ENCODE data around the gene SMAD1. TPM values are rescaled to one million over a fixed set of nuclear protein-coding genes. Genes with fewer than 3 reads are reported as not detected.
"Not testable (repeated sequence)": the region's sequence is repeated elsewhere in the genome, so short reads cannot be mapped to it uniquely, and the experiment has no call there.

SMAD1 gene
- total RNA-seq, 4 donors from 2014 or later = 48.1 to 102 (median 67.4) TPM

GRCh38 chr4:145533001-145533400 lies 51.3 kb downstream of the SMAD1 start:
- Histone ChIP-seq H3K27ac (no peak overlapping the region), H3K9me3 (no peaks in the 10 kb centered on the region), H3K27me3 (no peaks in the 10 kb centered on the region), H3K4me1 (peaks cover 19 to 28% of the 10 kb centered on the region in 2 donors), H3K4me3 (replicated peaks in 1 of 3) (no peak overlapping the region), H3K36me3 (no peaks in the 10 kb centered on the region)
- WGBS, 2 donors = 80 to 85% methylated on average over 4 of the region's 4 CpGs
- intact Hi-C loops (cut with DNase I) = no loop called here
- TF ChIP-seq CTCF (IDR thresholded peaks at IDR 0.05) (no peak), POLR2A (IDR thresholded peaks at IDR 0.05) (no peak)
- no peak for DNase-seq

- not testable (repeated sequence) for H3K27ac ChIP-seq
- peaks cover 19 to 29% of the 10 kb centered on the region in 2 donors for H3K4me1 ChIP-seq
- WGBS, 2 donors = 98 to 100% methylated on average over 3 of the region's 3 CpGs
Measured at GRCh38 chr4:145533415-145533814, 51.8 kb downstream of the SMAD1 start.

GRCh38 chr4:145533961-145534360 lies 52.3 kb downstream of the SMAD1 start:
- no peaks in the 10 kb centered on the region for H3K9me3 ChIP-seq
- no peak for DNase-seq
- H3K4me1 ChIP-seq = peaks cover 19 to 34% of the 10 kb centered on the region in 2 donors
- no peak overlapping the region for H3K4me3 ChIP-seq (replicated peaks in 1 of 3)
- intact Hi-C loops (cut with DNase I) = no loop called here
- no peak for TF ChIP-seq CTCF (IDR thresholded peaks at IDR 0.05)
- TF ChIP-seq POLR2A (IDR thresholded peaks at IDR 0.05) = no peak
- no peaks in the 10 kb centered on the region for H3K36me3 ChIP-seq
- no peak overlapping the region for H3K27ac ChIP-seq
- no peaks in the 10 kb centered on the region for H3K27me3 ChIP-seq
- WGBS, 2 donors = 96% methylated on average over 1 of the region's 1 CpG

More at GRCh38 chr4:145533415-145533814, 51.8 kb downstream of the SMAD1 start:
- H3K36me3 ChIP-seq; intact Hi-C loops (cut with DNase I); H3K9me3 ChIP-seq; H3K27me3 ChIP-seq; H3K4me3 ChIP-seq (replicated peaks in 1 of 3); DNase-seq: not testable (repeated sequence)

DNA sequence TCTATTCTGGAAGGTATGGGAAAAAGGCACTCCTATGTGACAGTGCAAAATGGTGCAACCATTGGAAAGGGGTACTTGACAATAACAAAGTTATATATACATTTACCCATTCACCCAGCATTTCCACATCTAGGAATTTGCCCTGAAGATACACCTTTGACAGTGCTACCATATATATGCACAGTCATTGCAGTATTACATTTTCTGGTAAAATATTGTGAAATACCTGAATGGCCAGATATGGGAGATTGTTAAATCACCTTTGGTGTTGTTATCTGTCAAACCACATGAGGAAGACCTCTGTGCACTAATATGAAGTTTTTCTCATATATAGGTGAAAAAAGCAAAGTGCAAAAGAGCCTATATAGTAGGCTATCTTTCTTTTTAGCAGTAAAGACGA lies 53.5 kb downstream of the SMAD1 start:
- TF ChIP-seq CTCF (IDR thresholded peaks at IDR 0.05) (no peak), POLR2A (IDR thresholded peaks at IDR 0.05) (no peak)
- intact Hi-C loops (cut with DNase I) = no loop called here
- no peaks in the 10 kb centered on the region for H3K27me3 ChIP-seq
- H3K4me3 ChIP-seq (replicated peaks in 1 of 3) = no peak overlapping the region
- peaks cover 19 to 32% of the 10 kb centered on the region in 2 donors for H3K4me1 ChIP-seq
- H3K9me3 ChIP-seq = no peaks in the 10 kb centered on the region
- no peak overlapping the region for H3K27ac ChIP-seq
- no peaks in the 10 kb centered on the region for H3K36me3 ChIP-seq
- 94 to 96% methylated on average over 1 of the region's 1 CpG for WGBS, 2 donors
- DNase-seq = no peak

- WGBS, 2 donors = 94 to 96% methylated on average over 2 of the region's 2 CpGs
- intact Hi-C loops (cut with DNase I) = no loop called here
- Histone ChIP-seq H3K27ac (no peak overlapping the region), H3K9me3 (no peaks in the 10 kb centered on the region), H3K27me3 (no peaks in the 10 kb centered on the region), H3K4me1 (peaks cover 15 to 27% of the 10 kb centered on the region in 2 donors), H3K36me3 (no peaks in the 10 kb centered on the region), H3K4me3 (replicated peaks in 1 of 3) (no peak overlapping the region)
- DNase-seq = no peak
- TF ChIP-seq POLR2A (IDR thresholded peaks at IDR 0.05) (no peak), CTCF (IDR thresholded peaks at IDR 0.05) (no peak)
Measured at GRCh38 chr4:145536044-145536443, 54.4 kb downstream of the SMAD1 start.

- Histone ChIP-seq H3K36me3 (no peaks in the 10 kb centered on the region), H3K4me3 (replicated peaks in 1 of 3) (no peak overlapping the region), H3K4me1 (peaks cover 0 to 9% of the 10 kb centered on the region in 2 donors), H3K27me3 (no peaks in the 10 kb centered on the region), H3K27ac (no peak overlapping the region), H3K9me3 (no peaks in the 10 kb centered on the region)
- intact Hi-C loops (cut with DNase I) = no loop called here
- TF ChIP-seq CTCF (IDR thresholded peaks at IDR 0.05) (no peak), POLR2A (IDR thresholded peaks at IDR 0.05) (no peak)
- 79 to 90% methylated on average over 1 of the region's 1 CpG for WGBS, 2 donors
- DNase-seq = no peak
Measured at GRCh38 chr4:145538596-145538995, 56.9 kb downstream of the SMAD1 start.

All from thyroid gland (tissue), 4 donors.